ENCODE data around the gene RHEX.

GRCh38 chr1:206011057-206011456, 41.9 kb upstream of the RHEX start:
- TF ChIP-seq CTCF (IDR thresholded peaks at IDR 0.05) (no peak), EZH2 (IDR thresholded peaks at IDR 0.05; ENCODE audit: borderline replicate concordance, insufficient read depth, low read depth, low read length, poor library complexity, severe bottlenecking) (no peak)
